ENCODE data around the gene CCL1.

The CCL1 gene

GRCh38 chr17:34368946-34369500, 6.0 kb upstream of the CCL1 start:
- no peak for DNase-seq (ENCODE audit: low read depth)
- TF ChIP-seq, protein P1, sequence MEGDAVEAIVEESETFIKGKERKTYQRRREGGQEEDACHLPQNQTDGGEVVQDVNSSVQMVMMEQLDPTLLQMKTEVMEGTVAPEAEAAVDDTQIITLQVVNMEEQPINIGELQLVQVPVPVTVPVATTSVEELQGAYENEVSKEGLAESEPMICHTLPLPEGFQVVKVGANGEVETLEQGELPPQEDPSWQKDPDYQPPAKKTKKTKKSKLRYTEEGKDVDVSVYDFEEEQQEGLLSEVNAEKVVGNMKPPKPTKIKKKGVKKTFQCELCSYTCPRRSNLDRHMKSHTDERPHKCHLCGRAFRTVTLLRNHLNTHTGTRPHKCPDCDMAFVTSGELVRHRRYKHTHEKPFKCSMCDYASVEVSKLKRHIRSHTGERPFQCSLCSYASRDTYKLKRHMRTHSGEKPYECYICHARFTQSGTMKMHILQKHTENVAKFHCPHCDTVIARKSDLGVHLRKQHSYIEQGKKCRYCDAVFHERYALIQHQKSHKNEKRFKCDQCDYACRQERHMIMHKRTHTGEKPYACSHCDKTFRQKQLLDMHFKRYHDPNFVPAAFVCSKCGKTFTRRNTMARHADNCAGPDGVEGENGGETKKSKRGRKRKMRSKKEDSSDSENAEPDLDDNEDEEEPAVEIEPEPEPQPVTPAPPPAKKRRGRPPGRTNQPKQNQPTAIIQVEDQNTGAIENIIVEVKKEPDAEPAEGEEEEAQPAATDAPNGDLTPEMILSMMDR (conservative IDR thresholded peaks at IDR 0.05; ENCODE audit: low read depth, low read length) = no peak
- H3K4me3 ChIP-seq (ENCODE audit: low read depth, low read length) = no peak overlapping the region

DNA sequence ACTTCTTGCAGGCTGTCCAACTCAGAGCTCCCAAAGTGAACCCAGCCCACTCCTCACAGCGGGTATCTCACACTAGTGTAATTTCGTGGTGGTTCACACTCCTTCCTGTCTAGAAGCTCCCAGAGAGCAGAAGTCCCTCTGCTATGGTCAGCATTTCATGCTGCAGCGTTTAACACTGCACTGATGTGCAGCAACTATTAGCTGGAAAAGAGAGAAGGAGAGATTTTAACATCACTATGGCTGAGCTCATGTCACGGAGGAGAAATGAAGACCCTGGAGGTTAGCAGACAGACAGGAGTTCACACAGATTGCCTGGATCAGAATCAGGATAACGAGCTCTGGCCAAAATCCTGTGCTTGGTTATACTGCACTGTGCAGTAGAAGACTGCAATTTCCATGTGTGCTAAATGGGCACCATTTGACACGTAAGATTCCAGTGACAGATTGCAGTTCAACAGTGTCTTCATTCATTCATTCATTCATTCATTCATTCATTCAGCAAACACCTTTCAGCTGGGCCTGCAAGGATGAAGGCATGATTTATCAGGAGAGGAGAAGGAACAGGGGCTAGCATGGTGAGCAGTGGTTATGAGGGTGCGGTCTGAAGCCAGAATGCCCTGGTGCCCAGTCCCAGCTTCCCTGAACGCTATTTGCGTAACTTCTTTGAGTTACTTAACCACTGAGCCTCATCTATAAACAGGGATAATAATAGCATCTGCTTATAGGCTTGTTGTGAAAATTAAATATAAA, 5.3 kb upstream of the CCL1 start:
- TF ChIP-seq, protein P1 (conservative IDR thresholded peaks at IDR 0.05; ENCODE audit: low read depth, low read length) = no peak
- no peak for DNase-seq (ENCODE audit: low read depth)
- no peak overlapping the region for H3K4me3 ChIP-seq (ENCODE audit: low read depth, low read length)

DNA sequence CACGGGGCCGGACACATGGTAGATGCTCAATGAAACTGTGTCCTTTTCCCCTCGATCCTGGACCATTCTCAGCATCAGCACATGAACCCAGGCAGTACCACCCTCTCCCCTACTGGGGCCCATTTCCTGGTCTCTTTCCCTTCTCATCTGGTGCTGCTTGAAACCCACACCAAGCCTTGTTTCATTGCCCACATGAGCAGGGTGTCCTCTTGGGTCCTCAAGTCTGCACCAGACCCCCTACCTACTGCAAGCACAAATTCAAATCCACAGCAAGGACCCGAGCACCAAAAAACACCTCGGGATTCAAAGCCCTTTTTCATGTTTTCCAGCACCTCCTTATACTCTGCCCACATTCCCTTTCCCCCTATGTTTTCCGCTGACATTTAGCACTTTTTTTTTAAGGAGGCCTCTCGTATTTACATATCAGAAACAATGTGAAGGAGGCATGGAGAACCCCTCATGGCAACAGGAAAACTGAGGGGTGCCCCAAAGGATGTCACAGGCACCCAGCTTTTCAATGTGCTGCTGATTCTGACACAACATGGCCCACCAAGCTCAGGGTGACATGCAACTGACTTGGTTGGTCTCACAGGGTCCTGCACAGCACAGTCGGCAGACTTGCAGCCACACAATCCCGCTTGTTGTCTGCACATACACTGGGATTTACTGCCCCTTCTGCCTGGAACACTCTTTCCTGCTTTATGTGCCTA, 4.6 kb upstream of the CCL1 start:
- no peak for DNase-seq (ENCODE audit: low read depth)
- TF ChIP-seq, protein P1 (conservative IDR thresholded peaks at IDR 0.05; ENCODE audit: low read depth, low read length) = no peak
- no peak overlapping the region for H3K4me3 ChIP-seq (ENCODE audit: low read depth, low read length)

DNA sequence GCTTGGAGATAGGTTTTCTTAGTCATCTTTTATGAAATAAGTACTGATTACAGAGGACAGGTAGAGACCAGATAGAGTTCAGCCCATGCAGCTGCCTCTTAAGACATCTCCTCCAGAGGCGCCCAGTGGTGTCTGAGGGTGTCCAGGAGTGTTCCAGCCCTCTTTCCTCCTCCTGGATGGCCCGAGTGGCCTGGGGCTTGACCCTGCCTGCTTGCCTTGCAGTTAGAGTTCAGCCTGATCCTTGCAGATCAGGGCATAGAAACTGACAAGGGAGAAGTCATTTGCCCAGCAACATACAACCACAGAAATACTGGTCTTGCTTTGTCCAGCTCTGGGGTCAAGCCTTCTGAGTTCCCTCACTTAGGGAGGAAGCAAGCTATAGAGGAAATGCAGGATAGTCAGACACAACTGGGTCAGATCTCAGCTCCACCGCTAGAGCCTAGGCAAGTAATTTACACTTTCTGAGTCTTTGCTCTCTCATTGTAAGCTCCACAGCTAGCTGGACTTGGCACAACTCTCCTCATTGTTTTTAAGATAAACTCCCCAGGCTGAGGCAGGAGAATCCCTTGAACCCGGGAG, 3.6 kb upstream of the CCL1 start:
- no peak overlapping the region for H3K4me3 ChIP-seq (ENCODE audit: low read depth, low read length)
- TF ChIP-seq, protein P1 (conservative IDR thresholded peaks at IDR 0.05; ENCODE audit: low read depth, low read length) = no peak
- no peak for DNase-seq (ENCODE audit: low read depth)

DNA sequence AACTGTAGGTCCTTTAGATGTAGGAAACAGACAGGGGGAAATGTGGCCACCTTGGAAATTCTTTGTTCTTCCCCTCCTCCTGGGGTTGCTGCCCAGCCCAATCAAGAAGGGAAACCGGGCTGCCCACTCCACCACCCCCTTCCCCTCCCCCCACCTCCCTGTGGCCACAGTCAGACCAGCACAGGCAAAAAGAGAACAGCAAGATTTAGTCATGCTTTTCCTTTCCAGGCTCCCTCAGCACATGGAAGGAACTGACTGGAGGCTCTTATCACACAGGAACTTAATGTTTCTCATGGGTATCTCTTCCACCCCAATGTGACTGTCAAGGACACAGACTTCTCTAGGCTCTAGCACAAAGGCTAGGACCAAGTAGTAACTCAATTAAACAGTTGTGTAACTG, 3.0 kb upstream of the CCL1 start:
- no peak overlapping the region for H3K4me3 ChIP-seq (ENCODE audit: low read depth, low read length)
- TF ChIP-seq, protein P1 (conservative IDR thresholded peaks at IDR 0.05; ENCODE audit: low read depth, low read length) = no peak
- no peak for DNase-seq (ENCODE audit: low read depth)

DNA sequence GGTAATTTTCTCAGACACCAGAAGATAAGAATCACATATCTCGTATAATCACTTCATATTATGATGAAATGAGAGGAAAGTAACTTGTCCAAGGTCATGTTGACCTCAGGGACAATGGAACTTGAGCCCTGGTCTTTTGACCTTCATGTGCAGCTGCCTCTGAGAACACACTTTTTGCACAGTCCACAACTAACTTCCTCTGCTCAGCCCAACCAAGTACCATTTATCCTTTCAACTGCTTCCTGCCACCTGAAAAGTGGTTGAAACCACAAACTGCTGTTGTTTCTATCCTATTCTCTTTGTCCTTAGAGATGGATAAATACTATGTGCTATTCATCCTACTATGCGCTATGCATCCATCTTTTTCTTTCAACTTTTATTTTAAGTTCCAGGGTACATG, 2.3 kb upstream of the CCL1 start:
- DNase-seq (ENCODE audit: low read depth) = no peak
- TF ChIP-seq, protein P1 (conservative IDR thresholded peaks at IDR 0.05; ENCODE audit: low read depth, low read length) = no peak
- no peak overlapping the region for H3K4me3 ChIP-seq (ENCODE audit: low read depth, low read length)
